Glutamatergic neuron (in vitro differentiated cells): ENCODE data around the gene GPR84. TPM values are rescaled to one million over a fixed set of nuclear protein-coding genes. Genes with fewer than 3 reads are reported as not detected.

ENCODE experiments used
- DNase-seq: peaks from one replicate; pipeline ENCODE4 v3.0.0; 2022
- H3K27ac Mint-ChIP-seq: one replicate; pipeline ENCODE4 v1.8.0; 2020; ENCODE audit warnings: mild to moderate bottlenecking, mixed read lengths, inconsistent platforms; ENCODE audit not compliant: unreplicated experiment
- H3K27me3 Mint-ChIP-seq: one replicate; pipeline ENCODE4 v1.8.0; 2020; ENCODE audit warnings: mild to moderate bottlenecking, moderate library complexity, mixed read lengths, inconsistent platforms; ENCODE audit not compliant: unreplicated experiment
- H3K36me3 Mint-ChIP-seq: one replicate; pipeline ENCODE4 v1.8.0; 2020; ENCODE audit warnings: mild to moderate bottlenecking, mixed read lengths, inconsistent platforms; ENCODE audit not compliant: unreplicated experiment
- H3K4me1 Mint-ChIP-seq: one replicate; pipeline ENCODE4 v1.8.0; 2020; ENCODE audit warnings: mild to moderate bottlenecking, low read depth, mixed read lengths, inconsistent platforms; ENCODE audit not compliant: unreplicated experiment
- H3K4me3 Mint-ChIP-seq: one replicate; pipeline ENCODE4 v1.8.0; 2020; ENCODE audit warnings: mild to moderate bottlenecking, mixed read lengths, inconsistent platforms; ENCODE audit not compliant: unreplicated experiment
- H3K9me3 Mint-ChIP-seq: one replicate; pipeline ENCODE4 v1.8.0; 2020; ENCODE audit warnings: mild to moderate bottlenecking, moderate library complexity, mixed read lengths, inconsistent platforms; ENCODE audit not compliant: unreplicated experiment
- CTCF ChIP-seq: fragments of 200-600 bp; sonication (generic); IDR thresholded peaks from one replicate; pipeline ENCODE4 v1.5.0; 2021; ENCODE audit not compliant: partially characterized antibody, unreplicated experiment
- total RNA-seq: library from RNA; stranded (reverse); fragmentation: NEBNext Ultra II Directional; extraction: Animal tissue kit (Norgen Biotek cat#: 25700); gene quantifications from one replicate; pipeline ENCODE4 v1.2.1, GENCODE V29; 2021; ENCODE audit not compliant: unreplicated experiment

Gene GPR84
- total RNA-seq, 1 donor from 2014 or later = not detected

- TF ChIP-seq CTCF = peak; percentile 71
- peak; percentile 96 for DNase-seq
- peaks cover 13% of the 10 kb centered on the region for H3K4me1 Mint-ChIP-seq
- peaks cover 5% of the 10 kb centered on the region for H3K27me3 Mint-ChIP-seq
- peak overlapping the region; percentile 23 for H3K27ac Mint-ChIP-seq
- peak overlapping the region; percentile 70 for H3K4me3 Mint-ChIP-seq
- H3K9me3 Mint-ChIP-seq = peaks cover 2% of the 10 kb centered on the region
- no peaks in the 10 kb centered on the region for H3K36me3 Mint-ChIP-seq
Observed at GRCh38 chr12:54368709-54369596, 4.7 kb upstream of the GPR84 start.

- H3K27ac Mint-ChIP-seq = no peak overlapping the region
- no peak for DNase-seq
- no peak for TF ChIP-seq CTCF
- H3K36me3 Mint-ChIP-seq = no peaks in the 10 kb centered on the region
- H3K4me1 Mint-ChIP-seq = peaks cover 12% of the 10 kb centered on the region
- peaks cover 5% of the 10 kb centered on the region for H3K27me3 Mint-ChIP-seq
- H3K4me3 Mint-ChIP-seq = peak overlapping the region; percentile 70
- H3K9me3 Mint-ChIP-seq = peaks cover 2% of the 10 kb centered on the region
Observed at GRCh38 chr12:54368025-54368708, 3.9 kb upstream of the GPR84 start.

GRCh38 chr12:54363618-54364017 is 668 bp downstream of the GPR84 start:
- H3K36me3 Mint-ChIP-seq = no peaks in the 10 kb centered on the region
- H3K4me1 Mint-ChIP-seq = peaks cover 10% of the 10 kb centered on the region
- no peak for TF ChIP-seq CTCF
- peaks cover 2% of the 10 kb centered on the region for H3K27me3 Mint-ChIP-seq
- H3K4me3 Mint-ChIP-seq = no peak overlapping the region
- no peak overlapping the region for H3K27ac Mint-ChIP-seq
- peaks cover 3% of the 10 kb centered on the region for H3K9me3 Mint-ChIP-seq
- no peak for DNase-seq

GRCh38 chr12:54363047-54363446 is 1.2 kb downstream of the GPR84 start:
- Mint-ChIP-seq H3K27ac (no peak overlapping the region), H3K27me3 (peaks cover 2% of the 10 kb centered on the region), H3K4me3 (no peak overlapping the region), H3K9me3 (peaks cover 3% of the 10 kb centered on the region), H3K4me1 (peaks cover 7% of the 10 kb centered on the region), H3K36me3 (no peaks in the 10 kb centered on the region)
- TF ChIP-seq CTCF = no peak
- DNase-seq = no peak
